ENCODE results near the gene PIN4.

DNA sequence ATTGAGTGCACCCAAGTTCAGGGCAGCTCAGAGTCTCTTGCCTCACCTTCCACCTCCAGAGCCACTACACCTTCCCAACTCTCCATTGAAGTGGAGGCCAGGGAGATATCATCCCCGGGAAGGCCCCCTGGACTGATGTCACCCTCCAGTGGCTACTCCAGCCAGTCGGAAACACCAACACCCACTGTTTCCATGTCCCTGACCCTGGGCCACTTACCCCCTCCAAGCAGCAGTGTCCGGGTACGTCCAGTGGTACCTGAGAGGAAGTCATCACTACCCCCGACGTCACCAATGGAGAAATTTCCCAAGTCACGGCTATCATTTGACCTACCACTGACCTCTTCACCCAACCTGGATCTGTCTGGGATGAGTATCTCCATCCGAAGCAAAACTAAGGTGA is 42.0 kb upstream of the PIN4 start:
- TF ChIP-seq, protein P1, sequence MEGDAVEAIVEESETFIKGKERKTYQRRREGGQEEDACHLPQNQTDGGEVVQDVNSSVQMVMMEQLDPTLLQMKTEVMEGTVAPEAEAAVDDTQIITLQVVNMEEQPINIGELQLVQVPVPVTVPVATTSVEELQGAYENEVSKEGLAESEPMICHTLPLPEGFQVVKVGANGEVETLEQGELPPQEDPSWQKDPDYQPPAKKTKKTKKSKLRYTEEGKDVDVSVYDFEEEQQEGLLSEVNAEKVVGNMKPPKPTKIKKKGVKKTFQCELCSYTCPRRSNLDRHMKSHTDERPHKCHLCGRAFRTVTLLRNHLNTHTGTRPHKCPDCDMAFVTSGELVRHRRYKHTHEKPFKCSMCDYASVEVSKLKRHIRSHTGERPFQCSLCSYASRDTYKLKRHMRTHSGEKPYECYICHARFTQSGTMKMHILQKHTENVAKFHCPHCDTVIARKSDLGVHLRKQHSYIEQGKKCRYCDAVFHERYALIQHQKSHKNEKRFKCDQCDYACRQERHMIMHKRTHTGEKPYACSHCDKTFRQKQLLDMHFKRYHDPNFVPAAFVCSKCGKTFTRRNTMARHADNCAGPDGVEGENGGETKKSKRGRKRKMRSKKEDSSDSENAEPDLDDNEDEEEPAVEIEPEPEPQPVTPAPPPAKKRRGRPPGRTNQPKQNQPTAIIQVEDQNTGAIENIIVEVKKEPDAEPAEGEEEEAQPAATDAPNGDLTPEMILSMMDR (IDR thresholded peaks at IDR 0.05; ENCODE audit: poor library complexity): no peak
- TF ChIP-seq EZH2 (IDR thresholded peaks at IDR 0.05; ENCODE audit: borderline replicate concordance): no peak
- TF ChIP-seq EZH2phosphoT487 (IDR thresholded peaks at IDR 0.05; ENCODE audit: low read depth, severe bottlenecking, unreplicated experiment): no peak
